GM18511 (cell line): ENCODE results near the gene WAPL.
A peak's percentile ranks its signal among the peaks of the same experiment; 100 is the strongest.

Source experiments
- ATAC-seq: cut with Tn5 transposase; IDR thresholded peaks from one replicate; pipeline ENCODE4 v1.9.1; 2021; ENCODE audit warnings: mild to moderate bottlenecking, moderate library complexity; ENCODE audit not compliant: unreplicated experiment

The WAPL gene

DNA sequence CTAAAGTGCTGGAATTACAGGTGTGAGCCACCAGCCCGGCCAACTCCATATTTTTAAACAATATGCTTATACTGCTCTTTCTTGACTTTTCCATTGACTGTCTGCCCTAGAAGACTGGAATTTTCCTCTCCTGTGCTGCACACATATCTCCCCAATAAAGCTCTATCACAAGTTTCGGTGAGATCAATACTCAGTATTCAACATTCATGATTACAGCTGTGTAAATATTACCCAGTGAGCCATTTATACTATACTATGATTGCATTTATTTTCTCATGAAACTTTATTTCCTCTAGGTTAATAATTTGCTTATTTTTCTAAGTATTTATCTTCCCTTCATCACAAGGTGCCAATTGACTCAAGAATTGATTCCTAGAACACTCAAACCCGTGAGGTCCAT is 106.5 kb downstream of the WAPL start:
- ATAC-seq = no peak

DNA sequence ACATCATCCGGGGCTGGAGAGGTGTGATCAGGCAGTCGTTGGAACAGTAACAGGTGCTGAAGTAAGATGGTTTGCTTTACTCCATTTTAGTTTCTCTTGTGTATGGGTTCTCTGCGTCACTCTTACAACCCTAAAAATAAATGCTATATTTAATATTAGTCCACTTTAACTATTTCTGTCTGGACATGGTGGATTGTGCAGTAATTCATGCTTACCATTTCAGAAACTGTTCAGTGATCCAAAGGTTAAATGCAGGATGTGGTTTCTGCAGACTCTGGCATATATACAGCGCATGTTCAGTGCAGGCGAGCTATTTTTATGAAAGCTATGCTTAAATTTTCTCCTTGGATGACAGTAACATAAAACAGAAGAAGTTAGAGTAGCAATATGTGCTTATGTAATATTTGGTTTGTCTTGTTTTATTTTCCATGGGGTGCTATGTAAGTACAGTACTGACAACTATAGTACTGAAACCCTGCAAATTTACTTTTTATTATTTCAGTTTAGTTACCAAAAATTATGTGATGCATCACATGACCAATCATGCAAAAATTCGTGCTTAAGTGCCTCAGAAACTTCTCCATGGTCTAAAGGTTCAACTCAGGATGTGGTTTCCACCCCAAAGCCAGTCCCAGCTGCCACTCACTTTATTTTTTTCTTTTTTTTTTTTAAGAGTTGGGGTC is 108.4 kb downstream of the WAPL start:
- peak; percentile 80 for ATAC-seq

DNA sequence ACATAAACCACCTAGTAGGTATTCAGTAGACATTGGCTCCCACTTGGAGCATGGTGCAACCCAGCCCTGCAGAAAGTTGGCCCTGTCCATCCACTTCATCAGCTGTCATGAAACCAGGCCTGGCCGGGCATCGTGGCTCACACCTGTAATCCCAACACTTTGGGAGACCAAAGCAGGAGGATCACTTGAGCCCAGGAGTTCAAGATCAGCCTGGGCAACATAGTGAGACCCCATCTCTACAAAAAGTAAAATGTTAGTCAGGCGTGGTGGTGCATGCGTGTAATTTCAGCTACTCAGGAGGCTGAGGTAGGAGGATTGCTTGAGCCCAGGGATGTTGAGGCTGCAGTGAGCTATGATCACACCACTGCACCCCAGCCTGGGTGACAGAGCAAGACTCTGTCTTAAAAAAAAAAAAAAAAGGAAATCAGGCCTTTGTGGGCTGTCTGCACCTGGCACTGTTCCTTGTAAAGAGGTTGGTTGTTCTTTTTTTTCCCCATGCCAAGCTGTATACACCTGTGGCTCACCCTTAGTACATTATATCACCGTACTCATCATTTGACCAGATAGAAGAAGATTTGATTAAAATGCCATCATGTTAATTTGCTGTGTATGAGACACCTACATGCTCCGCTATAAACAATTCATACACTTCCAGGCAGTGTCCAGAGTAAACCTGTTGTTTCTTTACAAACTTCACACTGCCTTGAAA is 109.6 kb downstream of the WAPL start:
- peak; percentile 2 for ATAC-seq

GRCh38 chr10:86411281-86411841 is 110.2 kb downstream of the WAPL start:
- peak; percentile 59 for ATAC-seq

GRCh38 chr10:86410542-86411124 is 111.0 kb downstream of the WAPL start:
- ATAC-seq = no peak

GRCh38 chr10:86409183-86409582 is 112.4 kb downstream of the WAPL start:
- no peak for ATAC-seq

GRCh38 chr10:86403183-86403797 is 118.3 kb downstream of the WAPL start:
- no peak for ATAC-seq

DNA sequence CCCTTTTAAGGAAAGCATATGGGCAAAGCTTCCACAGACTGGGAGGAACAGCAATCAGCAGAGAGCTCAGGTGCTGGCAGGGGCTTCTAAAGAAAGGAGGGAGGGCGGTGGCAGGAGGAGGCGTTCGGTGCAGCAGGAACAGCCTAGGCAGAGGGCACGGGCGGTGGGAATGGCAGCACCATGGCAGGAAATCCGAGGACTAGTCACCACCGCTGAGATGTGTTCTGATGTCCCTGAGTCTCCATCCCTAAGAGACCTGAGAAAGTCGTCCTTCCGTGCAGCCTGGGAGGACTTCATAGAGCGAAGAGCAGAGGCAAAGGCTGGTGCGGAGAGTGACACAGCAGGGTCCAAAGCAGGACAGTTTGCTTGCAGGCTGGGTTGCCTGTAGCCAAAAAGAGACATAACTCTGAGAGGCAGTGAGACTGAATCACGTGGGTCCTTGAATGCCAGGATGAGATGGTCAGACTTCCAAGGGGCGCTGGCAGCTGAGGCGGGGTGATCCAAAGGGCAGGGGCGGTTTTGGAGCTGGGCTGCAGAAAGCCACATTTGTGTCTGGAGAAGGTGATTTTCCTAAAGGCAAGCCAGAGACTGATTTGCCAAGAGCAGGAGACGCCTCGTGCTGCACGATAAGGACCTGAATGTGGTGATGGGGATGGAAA is 119.2 kb downstream of the WAPL start:
- no peak for ATAC-seq

GRCh38 chr10:86401588-86402282 is 119.9 kb downstream of the WAPL start:
- ATAC-seq = peak; percentile 6

DNA sequence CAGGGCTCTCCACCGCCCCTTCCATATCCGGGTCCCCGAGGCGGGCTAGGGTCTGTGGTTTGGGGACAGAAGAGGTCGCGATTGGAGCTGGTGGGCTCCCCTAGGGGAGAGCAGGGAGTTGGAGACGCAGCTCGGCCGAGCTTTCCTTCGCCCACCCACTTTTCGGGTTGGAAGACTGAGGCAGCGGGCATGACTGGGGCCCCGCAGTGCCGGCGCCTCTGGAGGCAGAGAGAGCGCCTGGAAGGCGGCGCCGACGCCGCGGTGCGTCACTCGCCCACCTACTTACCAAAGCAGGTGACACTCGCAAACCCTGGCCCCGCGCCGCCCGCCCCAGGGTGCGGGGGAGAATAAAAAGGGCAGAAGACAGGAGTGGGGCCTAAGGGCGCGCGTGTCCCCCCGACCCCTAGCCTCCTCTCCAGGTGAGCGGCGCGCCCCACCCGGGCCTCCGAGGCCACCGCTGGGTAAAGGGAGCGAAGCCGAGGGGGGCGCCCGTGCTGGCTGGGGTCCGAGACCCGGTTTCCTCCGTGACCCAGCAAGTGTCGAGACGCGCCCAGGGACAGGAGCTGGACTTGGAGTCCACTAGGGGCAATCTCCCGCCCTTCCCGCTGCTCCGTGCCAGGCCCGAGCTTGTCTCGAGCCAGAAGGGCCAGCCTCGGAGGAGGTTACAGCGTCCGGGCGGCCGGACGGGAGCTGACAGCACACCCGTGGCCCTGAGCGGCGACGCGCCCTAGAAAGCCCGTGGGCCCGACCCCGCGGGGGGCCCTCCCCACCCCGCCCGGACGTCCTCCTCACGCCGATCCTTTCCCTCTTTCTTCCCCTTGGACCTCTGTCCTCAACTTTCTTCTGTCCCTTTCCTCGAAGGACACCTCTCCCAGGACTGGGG is 120.6 kb downstream of the WAPL start:
- peak; percentile 46 for ATAC-seq

- ATAC-seq = peak; percentile 85
Measured at GRCh38 chr10:86399879-86400704, 121.5 kb downstream of the WAPL start.

DNA sequence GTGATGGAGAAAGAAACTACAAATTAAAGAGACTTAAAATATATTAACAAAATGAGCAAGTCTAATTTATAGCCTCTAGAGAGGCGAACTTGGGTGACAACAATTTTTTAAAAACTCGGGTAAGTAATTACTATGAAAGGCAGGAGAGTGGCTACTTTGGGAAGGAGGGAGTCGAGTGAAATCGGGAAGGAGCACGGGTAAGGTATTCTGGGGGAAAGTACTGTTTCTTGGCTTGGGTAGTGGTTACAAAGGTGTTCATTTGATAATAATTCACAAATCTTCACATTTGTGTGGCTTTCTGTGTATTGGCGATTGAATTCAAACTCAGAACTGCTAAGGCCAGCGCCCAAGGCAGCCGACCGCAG is 122.1 kb downstream of the WAPL start:
- ATAC-seq = no peak

DNA sequence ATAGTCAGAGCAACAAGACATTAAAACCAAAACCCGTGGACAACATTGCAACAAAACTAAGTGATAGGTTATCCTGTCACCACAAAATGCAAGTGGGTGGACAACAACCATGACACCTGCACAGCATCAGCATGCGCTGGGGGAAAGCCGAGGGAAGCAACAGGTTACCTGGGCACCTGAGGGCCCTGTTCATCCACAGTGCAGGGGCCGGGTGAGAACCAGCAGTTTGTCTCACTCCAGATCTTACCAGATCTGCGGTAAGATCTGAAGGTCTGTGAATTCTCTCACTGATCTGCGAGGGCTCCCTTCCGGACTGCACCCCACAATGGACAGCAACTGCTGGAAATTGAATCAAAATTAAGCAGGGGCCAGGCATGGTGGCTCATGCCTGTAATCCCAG is 124.5 kb downstream of the WAPL start:
- no peak for ATAC-seq

DNA sequence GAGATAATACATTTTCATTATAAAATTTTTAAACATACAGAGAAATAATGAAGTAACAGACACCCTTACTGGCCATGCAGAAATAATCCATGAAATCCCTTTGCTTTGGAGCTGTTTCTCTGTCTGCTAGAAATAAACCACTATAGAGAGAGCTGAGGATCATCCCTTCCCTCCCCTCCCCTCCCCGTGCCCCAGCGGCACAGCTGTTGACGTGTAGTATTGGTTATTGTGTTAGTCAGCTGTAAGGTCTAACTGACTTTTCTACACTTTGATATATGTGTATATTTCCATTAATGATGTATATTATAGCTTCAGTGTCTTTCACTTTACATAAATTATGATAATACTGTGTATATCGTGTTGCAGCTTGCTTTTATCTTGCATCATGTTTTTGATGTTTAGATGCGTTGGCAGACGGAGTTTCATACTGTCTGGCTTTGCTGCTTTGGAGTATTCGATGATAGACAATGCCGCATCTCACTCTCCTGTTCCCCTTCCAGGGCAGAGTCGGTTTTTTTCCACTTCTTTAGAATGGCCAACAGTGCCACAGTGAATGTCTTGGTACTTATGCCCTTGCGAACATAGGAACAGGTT is 127.6 kb downstream of the WAPL start:
- ATAC-seq = no peak

DNA sequence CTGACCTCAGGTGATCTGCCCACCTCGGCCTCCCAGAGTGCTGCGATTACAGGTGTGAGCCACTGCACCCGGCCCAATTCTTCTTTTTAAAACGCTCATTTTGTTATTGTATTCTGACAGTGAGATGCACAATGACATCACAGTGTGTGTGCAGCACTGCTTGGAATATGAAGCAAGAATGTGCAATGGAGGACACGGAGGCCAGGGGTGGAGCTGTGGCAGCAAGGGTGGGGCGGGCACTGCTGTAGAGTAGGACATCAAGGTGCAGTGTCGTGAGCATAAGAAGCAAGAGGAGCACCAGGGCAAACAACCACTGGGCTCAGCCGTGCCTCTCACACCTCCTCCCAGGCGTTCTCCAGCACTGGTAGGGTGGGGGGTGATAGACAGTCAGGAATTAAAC is 128.2 kb downstream of the WAPL start:
- ATAC-seq = no peak

DNA sequence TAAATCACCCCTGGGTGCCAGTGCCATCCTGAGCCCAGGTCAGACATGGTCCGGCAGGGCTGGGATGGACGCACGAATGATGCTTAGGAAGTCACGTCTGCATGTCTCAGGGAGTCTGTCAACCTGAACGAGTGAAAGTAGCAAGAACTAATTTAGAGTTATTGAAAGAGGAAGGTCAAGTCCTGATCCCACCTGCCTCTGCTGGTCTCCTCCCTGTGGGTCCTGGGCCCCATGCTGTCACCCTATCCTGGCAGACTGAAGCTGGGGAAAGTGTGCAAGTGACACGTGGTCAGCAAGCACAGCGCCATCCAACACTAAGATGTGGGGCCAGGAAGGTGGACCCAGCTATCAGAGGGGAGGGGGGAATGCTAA is 128.9 kb downstream of the WAPL start:
- ATAC-seq = peak; percentile 82

- ATAC-seq = peak; percentile 30
Measured at GRCh38 chr10:86391986-86392722, 129.4 kb downstream of the WAPL start.
